Left colon (tissue), 2 donors: Measurements from ENCODE around the gene SECTM1. TPM values are rescaled to one million over a fixed set of nuclear protein-coding genes. Genes with fewer than 3 reads are reported as not detected.

Experiments used
- ATAC-seq: fragments of 200-7000 bp; cut with Tn5 transposase; one replicate; pipeline ENCODE4 v1.9.1; 2020; ENCODE audit warnings: mild to moderate bottlenecking, moderate library complexity
- DNase-seq, 2 donors: peaks; one replicate each; pipeline ENCODE4 v3.0.0-alpha.2; 2020
- intact Hi-C, 2 donors: fragments of 100-400 bp; cut with DNase I in 1 of 2; cut with micrococcal nuclease in 1 of 2; formaldehyde crosslinking; loops; one replicate each; pipeline versions ENCODE4 v1.11.2 to v1.14.0; 2022; cut with DNase I, micrococcal nuclease
- total RNA-seq, 2 donors: library from RNA; stranded (reverse); fragmentation: NEBNext Ultra II Directional; extraction: Animal tissue kit (Norgen Biotek cat#: 25700); gene quantifications; one replicate each; pipeline ENCODE4 v1.2.1, GENCODE V29; 2021
- donor health status: DM: no; HTN: no; CAD: no.
- donor health status: DM: yes; HTN: yes; CAD: no.

The SECTM1 gene
- total RNA-seq, 2 donors from 2014 or later, result 78.5 to 127 TPM

- DNase-seq (no peak), ATAC-seq (no peak)
- intact Hi-C loops, result no loop called here
These were observed 34.8 kb downstream of the SECTM1 start for GRCh38 chr17:82298538-82299421.

DNA sequence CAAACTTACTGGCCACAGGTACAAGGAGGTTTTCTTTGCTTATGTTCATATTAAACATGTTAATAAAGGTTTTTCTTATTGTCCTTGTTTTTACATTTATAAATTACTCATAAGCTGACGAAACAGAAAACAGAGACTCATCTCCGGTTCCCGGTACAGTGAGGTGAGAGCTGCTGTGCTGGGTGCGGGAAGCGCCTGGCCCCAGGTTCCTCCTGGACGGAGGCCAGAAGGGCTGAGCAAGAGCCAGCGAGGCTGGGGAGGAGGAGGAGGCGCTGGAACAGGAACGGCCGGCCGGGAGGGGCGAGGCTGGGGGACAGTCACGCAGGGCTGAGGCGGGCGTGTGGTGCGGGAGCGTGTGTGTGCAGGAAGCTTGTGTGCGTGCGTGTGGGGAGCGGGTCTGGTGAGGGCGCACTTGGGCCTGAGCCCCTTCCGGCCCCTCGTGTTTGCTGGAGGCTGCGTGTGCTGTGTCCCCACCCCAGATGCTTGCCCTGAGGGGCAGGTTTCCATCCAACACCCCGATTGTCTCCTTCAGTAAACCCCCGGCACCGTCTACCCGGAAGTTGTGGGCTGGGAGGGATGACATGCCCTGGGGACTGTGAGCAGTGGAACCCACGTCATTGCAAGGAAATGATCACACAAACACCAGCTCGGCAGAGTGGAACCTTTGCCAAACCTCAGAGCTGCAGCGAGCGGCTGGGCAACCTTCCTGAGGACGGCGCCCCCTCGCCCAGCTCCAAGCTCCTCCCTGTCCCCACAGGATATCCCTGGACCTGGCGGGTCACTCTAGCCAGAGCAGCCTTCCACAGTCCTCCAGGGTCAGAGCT, 35.6 kb downstream of the SECTM1 start:
- DNase-seq (peak; percentile 94 to 95), ATAC-seq (peak; percentile 71)
- intact Hi-C loops, result no loop called here

DNA sequence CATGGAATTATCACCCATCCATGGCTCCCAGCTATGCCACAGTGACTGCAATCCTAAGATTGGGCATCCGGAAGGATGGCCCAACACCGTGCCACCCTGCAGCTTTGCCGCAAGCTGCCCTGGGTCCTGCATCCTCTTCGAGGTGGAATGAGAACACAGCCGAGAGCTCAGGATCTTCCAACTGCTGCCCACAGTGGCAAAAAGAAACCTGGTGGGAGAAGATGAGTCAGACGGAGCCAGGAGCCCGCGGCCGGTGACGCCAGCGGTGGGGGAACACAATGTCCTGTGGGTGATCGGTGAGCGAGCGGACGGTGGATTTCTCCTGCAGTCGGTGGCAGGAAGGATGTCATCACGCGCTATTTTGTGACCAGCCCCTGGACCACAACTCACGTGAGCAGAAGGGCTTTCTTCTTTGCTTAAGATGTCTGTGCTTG, 36.3 kb downstream of the SECTM1 start:
- ATAC-seq (no peak), DNase-seq (peak; percentile 79 to 92)
- intact Hi-C loops, result no loop called here

DNA sequence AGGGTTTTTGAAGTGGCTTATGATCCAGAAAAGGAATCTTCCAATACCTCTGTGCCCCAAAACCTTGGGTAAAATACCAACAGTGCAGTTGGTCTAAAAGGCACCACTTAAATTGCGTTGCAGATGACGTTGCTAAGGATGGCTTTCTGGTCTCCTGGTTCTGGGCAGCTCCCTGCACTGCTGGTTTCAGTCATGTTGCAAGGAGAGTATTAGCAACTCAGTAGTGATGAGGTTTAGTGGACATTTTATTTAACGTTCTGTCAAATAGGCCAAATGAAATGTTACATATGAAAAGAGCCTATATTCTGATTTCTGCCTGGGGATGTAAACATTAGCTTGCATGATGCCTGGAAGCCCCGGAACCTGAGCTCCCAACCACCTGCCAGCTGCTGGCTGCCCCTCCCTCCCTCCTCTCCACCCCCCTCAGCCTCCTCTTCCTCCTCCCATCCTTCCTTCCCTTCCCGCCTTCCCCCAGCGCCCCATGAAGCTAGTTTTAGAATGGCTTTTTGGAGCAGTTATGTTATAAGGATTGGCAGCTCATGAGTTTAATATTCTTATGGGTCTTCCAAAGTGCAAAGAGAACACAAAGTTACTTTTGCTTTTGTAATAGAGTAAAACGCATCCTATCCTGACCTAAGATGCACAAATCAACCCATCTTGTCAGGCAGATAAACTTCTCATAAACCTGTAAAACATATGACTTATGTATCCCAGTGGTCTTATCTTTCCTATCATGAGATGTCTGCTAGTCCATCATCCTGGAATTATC, 36.9 kb downstream of the SECTM1 start:
- intact Hi-C loops, result no loop called here
- no peak for ATAC-seq
- no peak for DNase-seq

GRCh38 chr17:82295472-82295814, 38.1 kb downstream of the SECTM1 start:
- ATAC-seq (peak; percentile 9), DNase-seq (no peak)
- intact Hi-C loops, result no loop called here

DNA sequence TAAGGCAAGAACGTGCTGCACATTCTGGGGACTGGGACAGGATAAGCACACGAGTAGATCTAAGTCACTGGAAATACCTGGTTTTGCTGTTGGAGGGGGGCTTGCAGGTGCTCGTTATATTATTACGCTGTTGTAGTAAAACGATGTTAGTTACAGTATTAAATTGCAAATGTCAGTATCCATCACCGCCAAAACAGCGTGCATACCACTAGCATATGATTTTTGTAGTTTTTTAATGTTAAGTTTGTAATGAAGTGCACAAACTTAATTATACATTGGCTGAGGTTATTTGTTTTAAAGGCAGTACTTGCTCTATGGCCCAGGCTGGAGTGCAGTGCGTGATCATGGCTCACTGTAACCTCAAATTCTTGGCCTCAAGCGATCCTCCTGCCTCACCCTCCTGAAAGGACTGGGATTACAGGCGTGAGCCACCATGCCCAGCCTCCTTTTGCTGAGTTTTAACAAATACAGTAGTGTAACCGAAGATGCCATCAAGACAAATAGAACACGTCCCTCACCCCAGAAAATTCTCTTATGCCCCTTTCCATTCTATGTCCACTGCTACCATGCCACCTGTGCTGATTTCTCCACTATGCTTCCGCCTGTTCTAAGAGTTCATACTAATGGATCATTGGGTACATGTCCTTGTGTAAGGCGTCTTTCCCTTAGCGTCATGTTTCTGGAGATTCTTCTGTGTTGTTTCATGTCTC, 39.3 kb downstream of the SECTM1 start:
- intact Hi-C loops, result no loop called here
- DNase-seq, result no peak

DNA sequence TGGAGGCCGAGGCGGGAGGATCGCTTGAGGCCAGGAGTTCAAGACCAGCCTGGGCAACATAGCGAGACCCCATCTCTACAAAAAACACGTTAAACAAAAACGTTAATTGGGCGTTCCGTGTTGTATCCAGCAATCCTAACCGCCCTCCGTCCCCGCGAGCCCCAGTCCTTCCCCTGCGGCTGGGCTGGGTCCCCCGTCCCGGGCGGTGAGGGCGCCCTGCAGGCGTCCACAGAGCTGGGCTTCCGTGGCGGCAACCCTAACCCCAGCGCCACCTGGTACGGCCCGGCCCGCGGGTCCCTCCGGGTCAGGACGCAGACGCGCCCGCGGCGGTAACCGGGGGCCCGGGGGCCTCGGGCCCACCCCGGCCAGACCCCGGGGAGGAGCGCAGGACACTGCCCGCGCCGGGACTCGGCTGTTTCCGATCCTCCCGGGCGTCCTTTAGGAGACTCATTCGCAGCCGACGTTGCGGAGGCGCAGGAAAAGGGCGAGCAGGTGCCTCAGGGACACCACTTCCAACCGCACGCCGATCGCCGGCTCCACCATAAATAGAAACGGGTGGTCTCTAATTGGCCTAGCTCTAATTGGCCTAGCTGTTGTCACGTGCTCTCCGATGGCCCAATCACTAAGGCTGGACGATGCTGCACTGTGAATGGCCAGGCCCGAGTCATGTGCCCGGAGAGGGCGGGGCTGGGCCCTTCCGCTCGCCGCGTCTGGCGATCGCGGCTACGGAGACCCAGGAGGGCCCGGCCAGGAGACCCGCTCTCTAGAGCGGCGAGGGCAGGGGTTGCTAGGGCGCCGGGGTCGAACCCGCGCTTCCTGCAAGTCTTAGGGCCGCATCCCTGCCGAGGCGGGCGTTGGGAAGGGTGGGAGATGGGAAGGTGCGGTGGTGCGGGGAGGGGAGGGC, 41.1 kb downstream of the SECTM1 start:
- intact Hi-C loops, result no loop called here
- DNase-seq, result peak; percentile 93 to 98
- peak; percentile 68 for ATAC-seq

More for the DNA sequence above, 39.3 kb downstream of the SECTM1 start:
- ATAC-seq, result no peak

DNA sequence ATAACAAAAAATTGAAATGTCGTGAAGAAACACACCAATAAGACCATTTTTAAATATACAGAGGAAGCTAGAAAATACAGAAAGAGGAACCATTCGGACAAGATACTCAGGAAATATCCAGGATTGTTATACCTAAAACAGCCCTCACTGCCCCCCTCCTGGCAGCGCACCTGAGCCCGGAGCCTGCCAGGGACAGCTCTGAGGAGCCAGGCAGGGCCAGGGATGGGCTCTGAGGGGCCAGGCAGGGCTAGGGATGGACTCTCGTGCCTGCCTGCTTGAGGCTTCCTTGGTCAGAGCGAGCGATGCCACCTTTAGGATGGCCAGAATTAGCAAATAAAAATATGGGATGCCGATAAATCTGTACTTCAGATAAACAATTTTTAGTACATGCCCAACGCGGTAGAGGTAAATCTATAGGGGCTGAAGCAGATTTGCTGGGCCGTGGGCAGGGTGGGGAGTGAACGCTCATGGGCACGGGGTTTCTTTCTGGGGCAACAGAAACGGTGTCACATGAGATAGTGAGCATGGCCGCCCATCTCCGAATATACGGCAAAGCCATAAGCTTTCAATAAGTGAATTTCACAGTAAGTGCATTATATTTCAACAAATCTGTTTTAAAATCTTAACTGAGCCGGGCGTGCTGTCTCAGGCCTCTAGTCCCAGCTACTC, 41.9 kb downstream of the SECTM1 start:
- intact Hi-C loops, result no loop called here
- ATAC-seq (no peak), DNase-seq (no peak)

DNA sequence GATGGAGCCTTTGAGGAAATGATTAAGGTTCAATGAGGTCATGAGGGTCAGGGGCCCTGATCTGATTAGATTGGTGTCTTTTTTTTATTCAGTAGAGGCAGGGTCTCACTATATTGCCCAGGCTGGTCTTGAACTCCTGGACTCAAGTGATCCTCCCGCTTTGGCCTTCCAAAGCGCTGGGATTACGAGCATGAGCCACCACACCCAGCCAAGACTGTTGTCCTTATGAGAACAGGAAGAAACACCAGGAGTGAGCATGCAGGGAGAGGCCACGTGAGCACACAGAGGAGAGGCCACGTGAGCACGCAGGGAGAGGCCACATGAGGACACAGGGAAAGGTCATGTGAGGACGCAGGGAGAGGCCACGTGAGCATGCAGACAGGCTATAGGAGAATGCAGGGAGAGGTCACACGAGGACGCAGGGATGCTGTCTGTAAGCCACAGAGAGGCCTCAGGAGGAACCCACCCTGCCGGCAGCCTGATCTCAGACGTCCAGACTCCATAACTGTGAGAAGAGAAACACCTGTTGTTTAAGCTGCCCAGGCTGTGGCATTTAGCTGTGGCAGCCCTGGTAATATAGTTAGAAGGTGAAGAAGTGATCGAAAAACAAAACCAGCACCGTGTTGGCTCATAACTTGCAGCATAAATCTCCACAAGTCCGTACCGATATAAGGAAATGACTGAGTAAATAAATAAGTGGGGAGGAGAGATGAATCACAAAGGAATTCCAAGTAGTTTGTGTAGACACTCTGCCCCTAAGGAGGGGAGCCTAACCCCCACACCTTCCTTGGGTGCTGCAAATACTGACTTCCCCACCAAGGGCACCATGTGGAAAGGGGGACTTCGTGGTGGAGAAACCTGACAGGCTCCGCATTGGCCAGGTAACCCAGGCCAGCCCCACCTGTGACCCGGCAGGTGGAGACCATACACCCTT, 45.4 kb downstream of the SECTM1 start:
- intact Hi-C loops, result no loop called here
- ATAC-seq (peak; percentile 78), DNase-seq (peak; percentile 90 to 96)

DNA sequence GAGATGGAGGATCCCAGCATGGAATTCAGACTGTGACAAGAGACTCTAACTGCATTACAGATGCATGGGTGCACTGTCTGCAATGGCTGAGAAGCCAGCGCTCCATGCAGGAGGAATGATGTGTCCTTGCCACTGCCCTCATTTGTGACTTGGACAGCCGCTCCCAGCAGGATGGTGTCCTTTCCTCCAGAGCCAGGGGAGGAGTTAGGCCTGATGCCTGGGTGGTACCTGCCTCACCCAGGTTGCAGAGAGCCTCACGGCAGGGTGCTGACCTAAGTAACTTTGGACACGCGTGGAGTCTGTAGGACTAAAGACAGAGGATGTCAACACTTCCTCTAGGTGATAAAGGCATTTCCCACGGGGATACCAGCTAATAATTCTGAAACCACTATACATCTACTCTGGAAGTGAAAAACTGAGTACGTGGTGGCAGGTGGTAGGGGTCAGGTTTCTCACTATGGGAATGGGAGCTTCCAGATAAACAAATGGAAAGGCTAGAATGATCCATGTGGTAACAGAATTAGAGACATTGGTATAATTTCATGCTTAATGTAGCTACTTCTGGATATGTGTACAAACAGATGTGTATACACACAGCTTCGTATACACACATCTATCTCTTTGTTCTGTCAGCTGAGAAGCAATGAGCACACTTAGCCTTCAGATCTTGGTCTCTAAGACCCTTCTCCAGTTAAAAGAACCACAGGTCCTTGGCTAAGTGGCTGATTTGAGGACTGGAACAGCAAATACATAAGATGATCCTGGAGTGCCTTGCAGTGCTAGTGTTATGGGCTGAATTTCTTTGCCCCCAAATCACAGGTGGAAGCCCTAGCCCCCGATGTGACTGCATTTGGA, 46.3 kb downstream of the SECTM1 start:
- DNase-seq (peak in 1 of 2 donors; percentile 70), ATAC-seq (peak; percentile 60)
- intact Hi-C loops, result no loop called here

GRCh38 chr17:82285141-82285540, 48.4 kb downstream of the SECTM1 start:
- DNase-seq (no peak), ATAC-seq (no peak)
- intact Hi-C loops, result no loop called here

DNA sequence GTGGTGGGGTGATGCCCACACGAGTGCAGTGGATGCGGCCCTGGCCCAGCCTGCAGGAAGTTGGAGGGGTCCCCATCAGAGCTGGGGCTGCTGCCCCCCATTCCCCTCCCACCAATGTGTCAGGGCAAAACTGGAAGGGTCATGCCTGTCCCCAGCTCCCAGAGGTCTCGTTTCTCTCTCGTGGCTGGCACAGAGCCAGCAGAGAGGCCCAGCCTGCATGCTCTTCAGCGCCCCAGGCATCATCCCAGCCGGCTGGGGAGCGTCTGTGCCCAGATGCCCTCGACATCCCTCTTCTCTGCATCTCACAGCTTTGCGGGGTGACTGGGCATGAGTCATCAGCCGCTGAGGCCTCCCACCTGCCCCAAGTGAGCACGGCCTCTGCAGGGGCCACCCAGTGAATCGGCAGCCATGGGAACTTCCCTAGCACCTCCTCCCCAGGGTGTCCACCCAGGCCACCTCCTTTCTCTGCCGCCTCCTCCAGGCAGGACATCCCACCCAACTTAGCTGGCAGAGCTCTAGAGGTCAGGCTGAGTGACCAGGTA, 50.3 kb downstream of the SECTM1 start:
- intact Hi-C loops, result no loop called here
- DNase-seq (no peak), ATAC-seq (no peak)

- intact Hi-C loops, result no loop called here
- DNase-seq (no peak), ATAC-seq (peak; percentile 43)
These were observed 51.0 kb downstream of the SECTM1 start for GRCh38 chr17:82282239-82283207.
